HL-60 (cell line): ENCODE results near the gene NUB1.

Experiments used
- CTCF ChIP-seq: IDR thresholded peaks from one replicate; pipeline ENCODE4 v1.5.1; 2011; ENCODE audit warnings: low read length, control low read depth, inconsistent platforms; ENCODE audit not compliant: insufficient read depth
- POLR2AphosphoS5 ChIP-seq: IDR thresholded peaks from 2 replicates; pipeline ENCODE4 v1.6.1; 2012; ENCODE audit warnings: low read depth
- REST ChIP-seq: IDR thresholded peaks from 2 replicates; pipeline ENCODE4 v1.6.1; 2012; ENCODE audit warnings: low read depth; ENCODE audit not compliant: insufficient replicate concordance
- SPI1 ChIP-seq: IDR thresholded peaks from 2 replicates; pipeline ENCODE4 v1.6.1; 2012; ENCODE audit warnings: low read depth, mild to moderate bottlenecking, borderline replicate concordance

- TF ChIP-seq CTCF (no peak), POLR2AphosphoS5 (no peak), REST (no peak), SPI1 (no peak)
Measured at GRCh38 chr7:151384776-151385625, 43.4 kb downstream of the NUB1 start.
